GM21737 (cell line): ENCODE results near the gene ATP7B.
A peak's percentile ranks its signal among the peaks of the same experiment; 100 is the strongest.
"Not testable (repeated sequence)": the region's sequence is repeated elsewhere in the genome, so short reads cannot be mapped to it uniquely, and the experiment has no call there.

ENCODE experiments used
- ATAC-seq: cut with Tn5 transposase; IDR thresholded peaks from one replicate; pipeline ENCODE4 v1.9.1; 2021; ENCODE audit warnings: mild to moderate bottlenecking, moderate library complexity; ENCODE audit not compliant: unreplicated experiment

ATP7B gene

GRCh38 chr13:52006523-52007245, 4.6 kb downstream of the ATP7B start:
- no peak for ATAC-seq

GRCh38 chr13:52005841-52006522, 5.3 kb downstream of the ATP7B start:
- no peak for ATAC-seq

DNA sequence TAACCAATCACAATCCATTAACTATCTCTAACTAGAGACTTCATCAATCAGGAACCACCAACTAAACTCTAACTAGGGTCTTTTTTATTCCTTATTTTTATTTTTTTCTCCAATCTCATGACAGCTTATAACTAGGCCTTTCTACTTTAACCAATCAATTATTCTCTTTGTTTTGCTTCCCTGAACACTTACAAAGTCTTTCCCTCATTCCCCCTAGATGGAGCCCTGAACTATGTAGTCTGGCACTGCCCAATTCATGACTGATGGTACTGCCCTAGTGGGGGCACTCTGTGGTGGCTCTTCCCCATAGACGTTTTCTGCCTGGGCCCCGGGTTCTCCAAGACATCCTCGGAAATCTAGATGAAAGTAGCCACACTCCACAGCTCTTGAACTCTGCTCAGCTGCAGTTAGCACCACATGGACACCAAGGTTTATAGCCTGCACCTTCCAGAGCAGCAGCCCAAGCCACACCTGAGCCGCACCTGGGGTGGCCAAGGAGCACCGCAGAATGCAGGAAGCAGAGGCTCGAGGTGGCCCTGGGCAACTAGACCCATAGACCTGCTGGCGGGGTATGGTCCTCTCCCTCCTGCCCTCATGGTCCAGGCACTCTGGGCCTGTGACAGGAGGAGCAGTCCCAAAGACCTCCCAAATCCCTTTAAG, 6.6 kb downstream of the ATP7B start:
- no peak for ATAC-seq

DNA sequence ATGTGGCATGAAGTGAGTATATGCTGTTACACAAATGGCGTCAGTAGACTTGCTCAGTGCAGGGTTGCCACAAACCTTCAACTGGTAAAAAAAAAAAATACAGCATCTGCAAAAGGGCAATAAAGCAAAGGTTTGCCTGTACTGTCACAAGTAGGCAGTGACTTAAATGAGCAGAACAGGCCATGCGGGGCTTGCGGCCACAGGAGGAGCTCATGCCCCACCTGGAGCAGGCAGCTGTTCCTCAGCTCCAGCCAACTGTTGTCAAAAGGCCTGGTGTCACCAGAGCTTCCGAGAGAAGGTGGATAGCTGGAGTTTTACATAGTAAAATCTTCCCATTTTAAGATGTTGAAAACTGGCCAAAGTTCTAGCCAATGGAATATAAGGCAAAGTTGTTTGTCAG, 7.7 kb downstream of the ATP7B start:
- ATAC-seq = no peak

DNA sequence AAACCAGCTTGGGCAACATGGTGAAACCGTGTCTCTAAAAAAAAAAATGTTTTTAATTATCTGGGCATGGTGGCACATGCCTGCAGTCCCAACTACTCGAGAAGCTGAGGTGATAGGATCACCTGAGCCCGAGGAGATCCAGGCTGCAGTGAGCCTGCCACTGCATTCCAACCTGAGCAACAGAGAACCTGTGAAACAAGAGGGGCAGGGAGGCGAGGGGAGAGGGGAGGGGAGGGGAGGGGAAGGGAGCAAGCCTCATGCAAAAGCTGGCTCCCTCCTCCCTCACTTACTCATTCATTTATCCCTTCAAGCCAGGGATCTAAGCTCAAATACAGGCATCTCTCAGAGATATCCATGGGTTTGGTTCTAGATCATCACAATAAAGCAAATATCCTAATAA, 8.9 kb downstream of the ATP7B start:
- no peak for ATAC-seq

- ATAC-seq = peak; percentile 65
These were observed 10.0 kb downstream of the ATP7B start for GRCh38 chr13:52001120-52001731.

- ATAC-seq = no peak
These were observed 11.3 kb downstream of the ATP7B start for GRCh38 chr13:51999921-52000320.

- no peak for ATAC-seq
These were observed 11.7 kb downstream of the ATP7B start for GRCh38 chr13:51999510-51999911.

GRCh38 chr13:51998723-51999509, 12.3 kb downstream of the ATP7B start:
- ATAC-seq = no peak

GRCh38 chr13:51997641-51998330, 13.5 kb downstream of the ATP7B start:
- no peak for ATAC-seq

- ATAC-seq = no peak
These were observed 14.1 kb downstream of the ATP7B start for GRCh38 chr13:51997186-51997585.

GRCh38 chr13:51996641-51997040, 14.6 kb downstream of the ATP7B start:
- ATAC-seq = no peak

DNA sequence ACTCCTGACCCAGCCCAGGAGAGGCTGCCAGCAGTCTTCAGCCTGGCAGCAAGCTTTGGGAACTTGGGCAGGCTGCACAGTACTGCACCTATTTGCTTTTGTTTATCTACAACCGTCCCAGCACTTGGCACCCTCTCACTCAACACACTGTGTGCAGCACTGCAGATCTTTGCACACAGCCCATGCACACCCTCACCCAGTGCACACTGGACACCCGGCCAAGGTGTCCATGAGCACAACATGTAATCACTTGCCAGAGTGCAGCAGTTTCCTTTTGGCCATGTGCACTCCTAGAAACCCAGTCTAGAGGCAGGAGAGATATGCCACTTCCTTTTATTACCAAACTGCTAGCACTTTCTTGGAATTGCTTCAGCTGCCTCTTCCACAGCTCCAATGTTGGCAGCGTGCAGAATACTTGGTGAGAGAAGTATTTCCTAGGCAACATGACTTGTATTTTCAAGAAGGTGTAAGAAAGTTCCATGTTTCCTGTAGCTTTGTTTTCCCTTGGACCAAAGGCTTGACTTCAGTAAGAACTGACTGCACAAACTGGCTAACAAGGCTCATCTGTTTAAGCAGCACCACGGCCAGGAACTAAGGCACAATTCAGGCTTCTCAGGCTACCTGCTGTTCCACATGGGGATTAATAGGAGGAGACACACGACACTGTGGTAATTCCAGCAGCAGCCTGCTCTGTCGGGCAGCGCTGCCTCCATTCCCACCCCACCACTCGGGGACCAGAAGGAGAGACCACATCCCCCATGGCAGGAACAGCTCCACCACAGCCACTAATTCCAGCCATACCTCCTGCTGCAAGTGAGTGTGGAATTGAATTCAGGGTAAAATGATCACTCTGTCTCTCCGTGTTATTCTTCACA, 15.3 kb downstream of the ATP7B start:
- no peak for ATAC-seq

DNA sequence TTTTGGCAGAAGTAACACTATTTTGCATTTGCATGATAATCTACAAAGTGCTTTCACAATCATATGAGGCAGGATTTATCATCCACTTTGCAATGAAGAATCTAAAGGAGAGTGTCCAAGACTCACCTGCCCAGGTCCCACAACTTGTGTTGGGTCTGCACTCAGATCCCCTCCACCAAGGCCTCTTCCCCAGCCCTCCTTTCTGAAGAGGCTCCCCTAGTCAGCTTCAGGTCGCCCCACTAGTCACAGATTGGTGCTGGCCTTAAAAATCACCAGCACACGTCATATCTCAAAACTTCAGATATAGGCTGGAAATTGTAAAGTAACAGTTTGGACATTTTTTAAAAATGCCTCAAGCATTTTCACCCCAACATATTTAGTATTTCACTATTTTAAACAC, 17.5 kb downstream of the ATP7B start:
- no peak for ATAC-seq

- no peak for ATAC-seq
These were observed 22.1 kb downstream of the ATP7B start for GRCh38 chr13:51988988-51989618.

DNA sequence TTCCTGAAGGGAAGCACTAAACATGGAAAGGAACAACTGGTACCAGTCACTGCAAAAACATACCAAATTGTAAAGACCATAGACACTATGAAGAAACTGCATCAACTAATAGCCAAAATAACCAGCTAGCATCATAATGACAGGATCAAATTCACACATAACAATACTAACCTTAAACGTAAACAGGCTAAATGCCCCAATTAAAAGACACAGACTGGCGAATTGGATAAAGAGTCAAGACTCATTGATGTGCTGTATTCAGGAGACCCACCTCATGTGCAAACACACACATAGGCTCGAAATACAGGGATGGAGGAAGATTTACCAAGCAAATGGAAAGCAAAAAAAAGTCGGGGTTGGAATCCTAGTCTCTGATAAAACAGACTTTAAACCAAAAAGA, 26.3 kb downstream of the ATP7B start:
- ATAC-seq = not testable (repeated sequence)

GRCh38 chr13:51983292-51983691, 28.0 kb downstream of the ATP7B start:
- ATAC-seq = not testable (repeated sequence)

DNA sequence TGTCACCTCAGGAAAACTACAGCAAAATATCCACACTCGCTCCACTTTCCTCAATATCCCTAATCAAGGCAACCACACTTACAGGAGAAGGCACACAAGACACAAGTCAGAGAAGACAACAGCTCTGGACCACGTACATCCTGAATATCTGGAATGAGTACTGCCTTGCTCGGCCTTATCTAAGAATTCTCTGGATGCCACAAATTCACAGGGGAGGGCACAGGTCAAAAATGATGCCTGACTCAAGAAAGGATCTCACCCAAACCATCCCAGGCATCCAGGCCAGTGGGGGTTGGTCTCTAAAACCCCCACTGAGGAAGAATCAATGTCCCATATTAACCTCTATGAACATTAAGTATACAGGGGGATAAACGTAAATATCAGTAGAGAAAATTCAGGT, 29.9 kb downstream of the ATP7B start:
- ATAC-seq = no peak

DNA sequence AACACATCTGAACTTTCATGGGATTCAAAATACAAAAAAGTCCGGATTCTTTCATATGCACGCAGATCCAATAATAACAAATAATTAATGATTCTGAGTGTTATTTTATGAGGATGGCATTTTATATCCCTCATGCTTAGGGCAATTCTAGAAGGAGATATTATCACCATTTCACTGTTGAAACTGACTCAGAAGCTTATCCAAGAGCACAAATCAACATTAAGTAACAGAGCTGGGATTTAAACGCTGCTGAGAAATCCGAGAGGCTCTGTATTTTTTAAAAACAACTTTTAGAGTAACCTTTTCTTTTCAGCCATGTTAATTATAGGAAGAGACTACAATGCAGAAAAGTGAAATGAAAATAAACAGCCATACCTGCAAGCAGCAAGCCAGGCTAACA, 30.3 kb downstream of the ATP7B start:
- no peak for ATAC-seq
